Measurements from ENCODE around the gene ZNF366.

Gene ZNF366

GRCh38 chr5:72464071-72464470 is 43.1 kb downstream of the ZNF366 start:
- DNase-seq: no peak

- DNase-seq: no peak
Observed at GRCh38 chr5:72463449-72464052, 43.7 kb downstream of the ZNF366 start.

GRCh38 chr5:72460413-72460812 is 46.8 kb downstream of the ZNF366 start:
- no peak for DNase-seq

GRCh38 chr5:72459913-72460312 is 47.3 kb downstream of the ZNF366 start:
- no peak for DNase-seq

- no peak for DNase-seq
Observed at GRCh38 chr5:72459089-72459661, 48.0 kb downstream of the ZNF366 start.

GRCh38 chr5:72458407-72458806 is 48.8 kb downstream of the ZNF366 start:
- no peak for DNase-seq

- DNase-seq: no peak
Observed at GRCh38 chr5:72457491-72457890, 49.7 kb downstream of the ZNF366 start.

- DNase-seq: no peak
Observed at GRCh38 chr5:72456391-72457074, 50.7 kb downstream of the ZNF366 start.

GRCh38 chr5:72455476-72455875 is 51.7 kb downstream of the ZNF366 start:
- DNase-seq: no peak

GRCh38 chr5:72454996-72455395 is 52.2 kb downstream of the ZNF366 start:
- DNase-seq: no peak

- no peak for DNase-seq
Observed at GRCh38 chr5:72453246-72453775, 53.9 kb downstream of the ZNF366 start.

- no peak for DNase-seq
Observed at GRCh38 chr5:72452515-72453245, 54.5 kb downstream of the ZNF366 start.

- no peak for DNase-seq
Observed at GRCh38 chr5:72451741-72452505, 55.3 kb downstream of the ZNF366 start.

GRCh38 chr5:72448368-72448767 is 58.8 kb downstream of the ZNF366 start:
- no peak for DNase-seq

GRCh38 chr5:72447751-72448150 is 59.5 kb downstream of the ZNF366 start:
- no peak for DNase-seq

GRCh38 chr5:72445969-72446368 is 61.2 kb downstream of the ZNF366 start:
- no peak for DNase-seq

GRCh38 chr5:72443883-72444282 is 63.3 kb downstream of the ZNF366 start:
- no peak for DNase-seq

- no peak for DNase-seq
Observed at GRCh38 chr5:72441862-72442540, 65.2 kb downstream of the ZNF366 start.

GRCh38 chr5:72441094-72441723 is 66.0 kb downstream of the ZNF366 start:
- no peak for DNase-seq

- DNase-seq: no peak
Observed at GRCh38 chr5:72440207-72440638, 67.0 kb downstream of the ZNF366 start.

GRCh38 chr5:72439192-72439591 is 68.0 kb downstream of the ZNF366 start:
- no peak for DNase-seq

- DNase-seq: no peak
Observed at GRCh38 chr5:72438141-72438540, 69.1 kb downstream of the ZNF366 start.

All from NCI-H2171 treated with DMSO at 0.1 percent for 48 hours (cell line).